Measurements from ENCODE around the gene POLN.

POLN gene

DNA sequence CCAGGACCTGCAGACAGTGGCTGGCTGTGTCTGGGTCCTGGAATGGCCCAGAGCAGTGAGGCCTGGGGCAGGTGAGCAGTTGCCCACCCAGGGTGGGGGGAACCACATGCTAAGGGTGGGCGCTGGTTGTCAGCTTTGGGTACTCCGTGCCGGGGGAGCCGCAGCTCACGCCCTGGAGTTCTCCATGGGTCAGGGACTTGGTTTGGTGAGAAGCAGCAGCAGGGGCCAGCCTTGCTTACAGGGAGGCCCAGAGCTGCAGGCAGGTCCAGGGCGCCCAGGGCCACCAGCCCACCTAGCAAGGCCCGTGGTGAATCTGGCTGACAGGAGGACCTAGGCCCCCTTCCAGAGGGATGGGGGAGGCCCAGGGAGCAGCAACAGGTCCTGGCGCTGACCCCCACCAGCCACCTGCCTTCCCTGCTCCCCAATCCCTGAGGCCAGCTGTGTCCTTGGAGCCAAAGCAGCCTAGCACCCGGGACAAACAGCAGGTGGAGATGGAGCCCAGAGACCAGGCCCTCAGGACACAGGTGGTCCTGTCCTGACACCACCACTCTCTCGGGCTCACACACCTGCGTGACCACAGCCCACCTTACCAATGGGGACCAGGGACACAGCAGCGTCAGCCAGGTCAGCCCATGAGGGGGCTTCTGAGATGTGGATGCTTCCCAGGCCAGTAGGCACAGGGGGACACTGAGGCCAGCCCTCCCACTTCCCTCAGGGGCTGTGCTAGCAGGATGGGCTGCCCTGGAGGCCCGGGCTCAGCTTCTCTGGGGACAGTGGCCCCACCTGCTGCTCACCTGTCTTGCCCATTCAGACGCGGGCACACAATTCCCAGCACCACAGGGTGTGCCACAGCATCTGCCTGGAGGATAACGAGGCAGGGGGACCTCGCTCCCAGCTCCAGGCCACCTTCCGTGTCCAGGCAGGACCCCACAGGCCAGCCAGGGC is 16.4 kb upstream of the POLN start:
- no peak overlapping the region for H3K4me3 ChIP-seq (ENCODE audit: low read length)
- no peak for DNase-seq (ENCODE audit: low read depth)
- TF ChIP-seq, protein P1, sequence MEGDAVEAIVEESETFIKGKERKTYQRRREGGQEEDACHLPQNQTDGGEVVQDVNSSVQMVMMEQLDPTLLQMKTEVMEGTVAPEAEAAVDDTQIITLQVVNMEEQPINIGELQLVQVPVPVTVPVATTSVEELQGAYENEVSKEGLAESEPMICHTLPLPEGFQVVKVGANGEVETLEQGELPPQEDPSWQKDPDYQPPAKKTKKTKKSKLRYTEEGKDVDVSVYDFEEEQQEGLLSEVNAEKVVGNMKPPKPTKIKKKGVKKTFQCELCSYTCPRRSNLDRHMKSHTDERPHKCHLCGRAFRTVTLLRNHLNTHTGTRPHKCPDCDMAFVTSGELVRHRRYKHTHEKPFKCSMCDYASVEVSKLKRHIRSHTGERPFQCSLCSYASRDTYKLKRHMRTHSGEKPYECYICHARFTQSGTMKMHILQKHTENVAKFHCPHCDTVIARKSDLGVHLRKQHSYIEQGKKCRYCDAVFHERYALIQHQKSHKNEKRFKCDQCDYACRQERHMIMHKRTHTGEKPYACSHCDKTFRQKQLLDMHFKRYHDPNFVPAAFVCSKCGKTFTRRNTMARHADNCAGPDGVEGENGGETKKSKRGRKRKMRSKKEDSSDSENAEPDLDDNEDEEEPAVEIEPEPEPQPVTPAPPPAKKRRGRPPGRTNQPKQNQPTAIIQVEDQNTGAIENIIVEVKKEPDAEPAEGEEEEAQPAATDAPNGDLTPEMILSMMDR (conservative IDR thresholded peaks at IDR 0.05; ENCODE audit: low read length): no peak

GRCh38 chr4:2257361-2258081 is 15.6 kb upstream of the POLN start:
- no peak overlapping the region for H3K4me3 ChIP-seq (ENCODE audit: low read length)
- DNase-seq (ENCODE audit: low read depth): no peak
- TF ChIP-seq, protein P1 (conservative IDR thresholded peaks at IDR 0.05; ENCODE audit: low read length): no peak

- DNase-seq (ENCODE audit: low read depth): no peak
- H3K4me3 ChIP-seq (ENCODE audit: low read length): no peak overlapping the region
- TF ChIP-seq, protein P1 (conservative IDR thresholded peaks at IDR 0.05; ENCODE audit: low read length): no peak
Measured at GRCh38 chr4:2256781-2257191, 14.9 kb upstream of the POLN start.

- TF ChIP-seq, protein P1 (conservative IDR thresholded peaks at IDR 0.05; ENCODE audit: low read length): no peak
- DNase-seq (ENCODE audit: low read depth): no peak
- no peak overlapping the region for H3K4me3 ChIP-seq (ENCODE audit: low read length)
Measured at GRCh38 chr4:2256156-2256731, 14.3 kb upstream of the POLN start.

- TF ChIP-seq, protein P1 (conservative IDR thresholded peaks at IDR 0.05; ENCODE audit: low read length): no peak
Measured at GRCh38 chr4:2255501-2256155, 13.7 kb upstream of the POLN start.

DNA sequence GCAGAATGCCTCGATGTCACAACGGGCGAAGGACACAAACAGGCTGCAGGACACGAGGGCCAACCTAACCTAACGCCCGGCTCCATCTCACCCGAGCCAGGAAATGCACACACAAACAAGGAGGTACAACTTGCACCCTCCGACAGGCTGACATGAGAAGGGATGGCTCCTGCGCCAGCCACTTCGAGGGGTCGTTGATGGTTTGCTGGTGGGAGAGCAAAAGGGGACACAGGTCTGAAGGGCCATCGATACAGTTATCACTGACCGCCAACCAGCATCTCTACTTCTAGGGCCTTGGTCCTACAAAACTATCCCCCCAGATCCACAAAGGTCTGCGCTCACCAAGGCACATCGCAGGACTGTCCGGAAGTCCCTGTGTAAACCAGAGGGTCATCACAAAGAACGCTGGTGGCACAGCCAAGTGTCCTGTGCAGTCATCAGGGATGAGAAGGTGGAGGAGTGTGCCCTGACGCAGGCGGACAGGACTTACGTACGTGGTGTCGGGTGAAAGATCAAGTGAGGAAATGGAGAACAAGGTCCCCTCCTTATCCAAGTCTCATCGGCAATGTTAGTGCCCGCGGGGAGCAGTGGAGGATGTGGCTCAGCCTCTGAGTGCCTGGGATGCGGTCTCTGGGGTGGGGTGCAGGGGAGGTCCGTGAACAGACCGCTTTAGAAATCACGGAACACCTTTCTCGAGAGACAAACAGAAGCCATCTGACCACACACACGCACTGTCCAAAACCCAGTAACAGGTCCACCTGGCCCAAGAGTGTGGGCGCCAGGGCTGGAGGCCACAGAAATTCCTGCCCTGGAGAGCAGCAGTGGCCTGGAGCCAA is 13.0 kb upstream of the POLN start:
- no peak overlapping the region for H3K4me3 ChIP-seq (ENCODE audit: low read length)
- TF ChIP-seq, protein P1 (conservative IDR thresholded peaks at IDR 0.05; ENCODE audit: low read length): no peak
- no peak for DNase-seq (ENCODE audit: low read depth)

More at GRCh38 chr4:2255501-2256155, 13.7 kb upstream of the POLN start:
- H3K4me3 ChIP-seq (ENCODE audit: low read length): no peak overlapping the region
- DNase-seq (ENCODE audit: low read depth): no peak

All from AG10803 (cell line).